GM21360 (cell line): ENCODE data around the gene GADD45GIP1.
"Not testable (repeated sequence)": the region's sequence is repeated elsewhere in the genome, so short reads cannot be mapped to it uniquely, and the experiment has no call there.

ENCODE experiments used
- ATAC-seq: cut with Tn5 transposase; IDR thresholded peaks from one replicate; pipeline ENCODE4 v1.9.1; 2021; ENCODE audit warnings: mild to moderate bottlenecking, moderate library complexity; ENCODE audit not compliant: unreplicated experiment

The GADD45GIP1 gene

GRCh38 chr19:12990431-12990830 is 33.4 kb upstream of the GADD45GIP1 start:
- no peak for ATAC-seq

- ATAC-seq: no peak
These were observed 30.8 kb upstream of the GADD45GIP1 start for GRCh38 chr19:12987781-12988180.

- ATAC-seq: no peak
These were observed 30.2 kb upstream of the GADD45GIP1 start for GRCh38 chr19:12987190-12987589.

GRCh38 chr19:12986726-12987125 is 29.7 kb upstream of the GADD45GIP1 start:
- ATAC-seq: no peak

GRCh38 chr19:12985049-12985776 is 28.2 kb upstream of the GADD45GIP1 start:
- ATAC-seq: no peak

- no peak for ATAC-seq
These were observed 27.6 kb upstream of the GADD45GIP1 start for GRCh38 chr19:12984683-12985048.

GRCh38 chr19:12984143-12984627 is 27.2 kb upstream of the GADD45GIP1 start:
- ATAC-seq: no peak

- ATAC-seq: no peak
These were observed 26.6 kb upstream of the GADD45GIP1 start for GRCh38 chr19:12983542-12984142.

GRCh38 chr19:12983091-12983490 is 26.1 kb upstream of the GADD45GIP1 start:
- no peak for ATAC-seq

GRCh38 chr19:12982648-12983047 is 25.6 kb upstream of the GADD45GIP1 start:
- no peak for ATAC-seq

- no peak for ATAC-seq
These were observed 23.0 kb upstream of the GADD45GIP1 start for GRCh38 chr19:12979974-12980373.

- ATAC-seq: not testable (repeated sequence)
These were observed 19.1 kb upstream of the GADD45GIP1 start for GRCh38 chr19:12976109-12976508.

GRCh38 chr19:12975221-12975741 is 18.3 kb upstream of the GADD45GIP1 start:
- no peak for ATAC-seq

- no peak for ATAC-seq
These were observed 17.5 kb upstream of the GADD45GIP1 start for GRCh38 chr19:12974301-12975220.

GRCh38 chr19:12973236-12973635 is 16.2 kb upstream of the GADD45GIP1 start:
- no peak for ATAC-seq

- ATAC-seq: no peak
These were observed 13.2 kb upstream of the GADD45GIP1 start for GRCh38 chr19:12970070-12970820.

- no peak for ATAC-seq
These were observed 12.4 kb upstream of the GADD45GIP1 start, which contains the start of gene DAND5 for GRCh38 chr19:12969292-12969988. TSS of gene DAND5 (plus strand) at chr19:12969576. CDS start at chr19:12969661, 85 bp downstream.

- ATAC-seq: no peak
These were observed 10.9 kb upstream of the GADD45GIP1 start for GRCh38 chr19:12967907-12968306.

- ATAC-seq: no peak
These were observed 8.8 kb upstream of the GADD45GIP1 start for GRCh38 chr19:12965812-12966135.
